Measurements from ENCODE around the gene SF3A2. TPM values are rescaled to one million over a fixed set of nuclear protein-coding genes. Genes with fewer than 3 reads are reported as not detected.
A peak's percentile ranks its signal among the peaks of the same experiment; 100 is the strongest.

Gene SF3A2
- total and polyA plus RNA-seq, 2 experiments from 2014 or later: 67.7 to 128 TPM

GRCh38 chr19:2212861-2213711 lies 23.5 kb upstream of the SF3A2 start:
- Histone ChIP-seq H3K79me2 (replicated peaks; ENCODE audit: insufficient read depth) (no peaks in the 10 kb centered on the region), H3K27ac (ENCODE audit: low read depth) (peak overlapping the region; percentile 26; the same call in 1 of the 2 replicates), H3K4me2 (no peak overlapping the region), H2AFZ (no peak overlapping the region), H3K4me3 (no peak overlapping the region), H3K4me1 (ENCODE audit: insufficient read depth) (peaks cover 5% of the 10 kb centered on the region; the same call in 1 of the 2 replicates), H3K27me3 (ENCODE audit: insufficient read depth) (no peaks in the 10 kb centered on the region), H3K36me3 (ENCODE audit: insufficient read depth) (peaks cover 9% of the 10 kb centered on the region; the same call in 1 of the 2 replicates), H3F3A (replicated peaks; ENCODE audit: low read depth) (0 out of 2 replicates have a peak, but pooled peaks cover 2% of the 10 kb centered on the region), H3K9me2 (ENCODE audit: insufficient read depth) (no peaks in the 10 kb centered on the region), H4K20me1 (replicated peaks; ENCODE audit: insufficient read depth) (0 out of 2 replicates have a peak, but pooled peaks cover 8% of the 10 kb centered on the region)
- Mint-ChIP-seq H3K27ac (no peak overlapping the region), H3K36me3 (ENCODE audit: low read depth) (peaks cover 50% of the 10 kb centered on the region), H3K4me1 (peaks cover 3% of the 10 kb centered on the region; the same call in 2 of the 3 replicates), H3K9me3 (no peaks in the 10 kb centered on the region; the same call in 2 of the 3 replicates), H3K4me3 (no peak overlapping the region), H3K27me3 (ENCODE audit: insufficient read depth, low read depth, poor library complexity) (peaks cover 1% of the 10 kb centered on the region)
- TF ChIP-seq, protein P1, sequence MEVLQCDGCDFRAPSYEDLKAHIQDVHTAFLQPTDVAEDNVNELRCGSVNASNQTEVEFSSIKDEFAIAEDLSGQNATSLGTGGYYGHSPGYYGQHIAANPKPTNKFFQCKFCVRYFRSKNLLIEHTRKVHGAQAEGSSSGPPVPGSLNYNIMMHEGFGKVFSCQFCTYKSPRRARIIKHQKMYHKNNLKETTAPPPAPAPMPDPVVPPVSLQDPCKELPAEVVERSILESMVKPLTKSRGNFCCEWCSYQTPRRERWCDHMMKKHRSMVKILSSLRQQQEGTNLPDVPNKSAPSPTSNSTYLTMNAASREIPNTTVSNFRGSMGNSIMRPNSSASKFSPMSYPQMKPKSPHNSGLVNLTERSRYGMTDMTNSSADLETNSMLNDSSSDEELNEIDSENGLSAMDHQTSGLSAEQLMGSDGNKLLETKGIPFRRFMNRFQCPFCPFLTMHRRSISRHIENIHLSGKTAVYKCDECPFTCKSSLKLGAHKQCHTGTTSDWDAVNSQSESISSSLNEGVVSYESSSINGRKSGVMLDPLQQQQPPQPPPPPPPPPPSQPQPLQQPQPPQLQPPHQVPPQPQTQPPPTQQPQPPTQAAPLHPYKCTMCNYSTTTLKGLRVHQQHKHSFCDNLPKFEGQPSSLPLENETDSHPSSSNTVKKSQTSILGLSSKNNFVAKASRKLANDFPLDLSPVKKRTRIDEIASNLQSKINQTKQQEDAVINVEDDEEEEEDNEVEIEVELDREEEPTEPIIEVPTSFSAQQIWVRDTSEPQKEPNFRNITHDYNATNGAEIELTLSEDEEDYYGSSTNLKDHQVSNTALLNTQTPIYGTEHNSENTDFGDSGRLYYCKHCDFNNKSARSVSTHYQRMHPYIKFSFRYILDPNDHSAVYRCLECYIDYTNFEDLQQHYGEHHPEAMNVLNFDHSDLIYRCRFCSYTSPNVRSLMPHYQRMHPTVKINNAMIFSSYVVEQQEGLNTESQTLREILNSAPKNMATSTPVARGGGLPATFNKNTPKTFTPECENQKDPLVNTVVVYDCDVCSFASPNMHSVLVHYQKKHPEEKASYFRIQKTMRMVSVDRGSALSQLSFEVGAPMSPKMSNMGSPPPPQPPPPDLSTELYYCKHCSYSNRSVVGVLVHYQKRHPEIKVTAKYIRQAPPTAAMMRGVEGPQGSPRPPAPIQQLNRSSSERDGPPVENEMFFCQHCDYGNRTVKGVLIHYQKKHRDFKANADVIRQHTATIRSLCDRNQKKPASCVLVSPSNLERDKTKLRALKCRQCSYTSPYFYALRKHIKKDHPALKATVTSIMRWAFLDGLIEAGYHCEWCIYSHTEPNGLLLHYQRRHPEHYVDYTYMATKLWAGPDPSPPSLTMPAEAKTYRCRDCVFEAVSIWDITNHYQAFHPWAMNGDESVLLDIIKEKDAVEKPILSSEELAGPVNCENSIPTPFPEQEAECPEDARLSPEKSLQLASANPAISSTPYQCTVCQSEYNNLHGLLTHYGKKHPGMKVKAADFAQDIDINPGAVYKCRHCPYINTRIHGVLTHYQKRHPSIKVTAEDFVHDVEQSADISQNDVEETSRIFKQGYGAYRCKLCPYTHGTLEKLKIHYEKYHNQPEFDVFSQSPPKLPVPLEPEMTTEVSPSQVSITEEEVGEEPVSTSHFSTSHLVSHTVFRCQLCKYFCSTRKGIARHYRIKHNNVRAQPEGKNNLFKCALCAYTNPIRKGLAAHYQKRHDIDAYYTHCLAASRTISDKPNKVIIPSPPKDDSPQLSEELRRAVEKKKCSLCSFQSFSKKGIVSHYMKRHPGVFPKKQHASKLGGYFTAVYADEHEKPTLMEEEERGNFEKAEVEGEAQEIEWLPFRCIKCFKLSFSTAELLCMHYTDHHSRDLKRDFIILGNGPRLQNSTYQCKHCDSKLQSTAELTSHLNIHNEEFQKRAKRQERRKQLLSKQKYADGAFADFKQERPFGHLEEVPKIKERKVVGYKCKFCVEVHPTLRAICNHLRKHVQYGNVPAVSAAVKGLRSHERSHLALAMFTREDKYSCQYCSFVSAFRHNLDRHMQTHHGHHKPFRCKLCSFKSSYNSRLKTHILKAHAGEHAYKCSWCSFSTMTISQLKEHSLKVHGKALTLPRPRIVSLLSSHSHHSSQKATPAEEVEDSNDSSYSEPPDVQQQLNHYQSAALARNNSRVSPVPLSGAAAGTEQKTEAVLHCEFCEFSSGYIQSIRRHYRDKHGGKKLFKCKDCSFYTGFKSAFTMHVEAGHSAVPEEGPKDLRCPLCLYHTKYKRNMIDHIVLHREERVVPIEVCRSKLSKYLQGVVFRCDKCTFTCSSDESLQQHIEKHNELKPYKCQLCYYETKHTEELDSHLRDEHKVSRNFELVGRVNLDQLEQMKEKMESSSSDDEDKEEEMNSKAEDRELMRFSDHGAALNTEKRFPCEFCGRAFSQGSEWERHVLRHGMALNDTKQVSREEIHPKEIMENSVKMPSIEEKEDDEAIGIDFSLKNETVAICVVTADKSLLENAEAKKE (CRISPR knock-in tag; IDR thresholded peaks at IDR 0.05): no peak
- TF ChIP-seq ETS1 (IDR thresholded peaks at IDR 0.05): no peak
- DNase-seq (ENCODE audit: low spot score) (no peak), ATAC-seq (no peak)

All from GM23338 (cell line).